GM12892 (cell line): ENCODE data around the gene MSMP.

Experiments used
- POLR2A ChIP-seq: IDR thresholded peaks from 2 replicates; pipeline ENCODE4 v1.6.1; 2011; ENCODE audit warnings: low read depth, low read length, control low read depth
- POLR2AphosphoS5 ChIP-seq: IDR thresholded peaks from 2 replicates; pipeline ENCODE4 v1.6.1; 2011; ENCODE audit warnings: low read depth, low read length, control low read depth
- TAF1 ChIP-seq: IDR thresholded peaks from 2 replicates; pipeline ENCODE4 v1.6.1; 2011; ENCODE audit warnings: low read depth, mild to moderate bottlenecking, control low read depth, low read length, borderline replicate concordance

- TF ChIP-seq POLR2A (no peak), TAF1 (no peak), POLR2AphosphoS5 (no peak)
Observed at GRCh38 chr9:35774907-35775635, 21.0 kb upstream of the MSMP start.
